GM18498 (cell line): Measurements from ENCODE around the gene ROBO3.

Experiments used
- ATAC-seq: cut with Tn5 transposase; IDR thresholded peaks from one replicate; pipeline ENCODE4 v1.9.1; 2021; ENCODE audit warnings: mild to moderate bottlenecking, moderate library complexity; ENCODE audit not compliant: unreplicated experiment

Gene ROBO3

DNA sequence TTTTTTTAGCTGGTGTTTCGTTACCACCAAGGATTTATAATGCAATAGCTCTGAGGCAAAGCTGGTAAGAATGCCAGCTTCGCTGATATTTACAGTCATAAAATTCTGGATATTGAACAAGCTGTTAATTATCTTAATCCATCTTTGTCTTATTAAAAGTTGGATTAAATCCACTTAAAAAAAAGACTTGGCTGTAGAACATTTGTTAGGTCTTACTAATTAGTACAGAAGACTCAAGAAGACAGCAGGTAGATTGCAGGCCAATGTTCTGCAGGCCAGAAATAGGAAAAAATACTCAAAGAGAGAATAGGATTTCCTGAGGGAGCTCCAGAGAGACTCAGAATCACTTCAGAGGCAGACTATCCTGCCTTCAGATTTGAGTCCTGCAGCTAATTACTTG is 24.9 kb downstream of the ROBO3 start:
- ATAC-seq = no peak

DNA sequence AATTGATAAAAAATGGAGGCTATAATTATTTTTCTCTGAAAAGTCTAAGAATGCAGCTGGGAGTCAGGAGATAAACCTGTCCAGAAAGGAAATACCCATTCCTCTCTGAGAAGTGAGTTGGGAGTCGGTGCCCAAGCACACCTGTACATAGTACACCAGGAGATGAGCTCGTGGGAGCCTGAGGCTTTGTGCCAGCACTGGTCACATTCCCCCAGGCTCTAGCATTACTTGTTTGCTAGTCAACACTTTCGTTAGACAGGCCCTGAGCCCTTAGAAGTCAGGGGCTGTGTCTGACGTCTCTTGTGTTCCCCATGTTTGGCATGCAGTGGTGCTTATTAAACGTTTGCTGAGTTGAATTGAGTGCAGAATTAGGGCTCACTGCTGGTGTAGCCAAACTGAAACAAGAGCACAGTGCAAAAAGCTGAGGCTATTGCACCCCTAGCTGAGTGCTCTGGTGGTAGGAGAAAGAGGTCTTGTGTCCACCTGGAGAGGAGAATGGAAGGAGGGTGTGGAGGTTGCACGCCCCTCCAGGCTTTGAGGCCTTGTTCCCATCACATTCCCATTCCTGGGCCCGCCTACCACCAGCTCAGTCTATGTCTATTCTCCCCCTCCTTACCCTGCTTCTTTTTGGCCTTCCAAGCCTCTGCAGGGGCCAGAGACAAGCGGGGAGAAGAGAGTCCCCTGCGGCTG is 25.6 kb downstream of the ROBO3 start:
- ATAC-seq = no peak

DNA sequence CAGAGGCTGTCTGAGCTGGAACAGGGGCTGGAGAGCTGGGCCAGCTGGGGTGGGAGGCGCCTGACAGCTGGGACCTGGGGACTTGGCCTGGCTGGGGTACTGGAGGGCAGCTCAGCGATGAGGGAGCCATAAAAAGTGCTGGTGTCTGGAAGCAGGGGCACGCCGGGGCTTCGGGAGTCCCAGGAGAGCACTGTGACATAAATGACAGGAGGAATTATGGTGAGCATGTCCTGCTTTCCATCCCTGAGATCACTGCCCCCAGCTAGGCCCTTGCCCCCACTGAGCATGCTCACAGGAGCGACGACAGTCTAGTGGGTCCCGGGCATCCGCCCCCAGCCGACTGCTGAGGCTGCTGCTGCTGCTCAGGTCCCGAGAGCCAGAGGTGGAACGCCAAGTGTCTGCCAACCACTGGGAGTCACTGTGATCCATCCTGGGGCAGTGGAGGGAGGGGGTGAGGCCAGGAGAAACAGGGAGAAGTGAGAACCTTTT is 26.2 kb downstream of the ROBO3 start:
- ATAC-seq = no peak

DNA sequence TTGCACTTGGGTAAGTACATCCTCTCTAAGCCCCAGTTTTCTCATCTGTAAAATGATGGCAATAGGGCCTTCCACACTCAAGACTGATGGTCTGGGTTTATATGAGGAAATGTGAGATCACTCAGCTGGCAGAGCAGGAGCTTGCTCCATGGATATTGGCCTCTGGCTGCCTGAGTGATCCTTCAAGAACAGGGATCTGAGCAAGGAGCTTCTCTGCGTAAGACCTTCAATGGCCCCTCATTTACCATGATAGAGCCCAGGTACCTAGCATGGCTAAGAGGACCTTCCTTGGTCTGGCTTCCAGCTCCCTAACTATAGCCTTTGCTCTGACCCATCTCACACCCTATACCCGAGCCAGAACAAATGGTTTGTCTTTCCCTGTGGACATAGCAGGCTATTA is 26.9 kb downstream of the ROBO3 start:
- ATAC-seq = no peak

DNA sequence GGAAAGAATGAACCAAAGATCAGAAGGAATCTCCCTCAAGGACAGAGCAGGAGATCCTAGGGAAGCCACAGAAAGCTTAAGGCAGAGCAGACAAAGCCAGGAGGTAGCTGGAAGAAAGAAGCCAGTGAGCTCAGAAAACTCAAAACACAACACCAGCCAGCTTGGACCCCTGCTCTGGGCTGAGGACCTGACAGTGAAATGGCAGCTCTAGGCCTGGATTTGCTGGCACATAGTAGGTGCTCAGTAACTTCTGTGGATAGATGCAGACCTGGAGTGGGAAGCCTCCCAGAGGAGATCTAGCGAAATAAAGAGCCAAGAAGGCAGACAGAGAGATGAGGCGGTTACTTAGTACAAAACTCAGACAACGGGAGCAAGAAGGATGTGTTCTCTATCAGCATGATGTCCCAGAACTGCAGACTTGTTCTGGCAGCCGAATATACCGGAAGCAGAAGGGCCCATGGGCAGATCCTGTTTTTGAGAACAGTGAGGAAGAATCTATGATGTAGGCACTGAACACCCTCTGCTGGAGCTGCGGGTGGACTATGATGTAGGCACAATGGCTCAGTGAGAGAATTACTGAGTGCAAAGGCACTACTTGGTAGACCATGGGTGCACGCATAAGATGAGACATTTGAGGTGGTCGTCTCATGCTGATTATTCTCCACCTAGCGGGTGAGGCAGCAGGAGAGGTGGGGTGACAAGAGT is 27.7 kb downstream of the ROBO3 start:
- ATAC-seq = no peak

DNA sequence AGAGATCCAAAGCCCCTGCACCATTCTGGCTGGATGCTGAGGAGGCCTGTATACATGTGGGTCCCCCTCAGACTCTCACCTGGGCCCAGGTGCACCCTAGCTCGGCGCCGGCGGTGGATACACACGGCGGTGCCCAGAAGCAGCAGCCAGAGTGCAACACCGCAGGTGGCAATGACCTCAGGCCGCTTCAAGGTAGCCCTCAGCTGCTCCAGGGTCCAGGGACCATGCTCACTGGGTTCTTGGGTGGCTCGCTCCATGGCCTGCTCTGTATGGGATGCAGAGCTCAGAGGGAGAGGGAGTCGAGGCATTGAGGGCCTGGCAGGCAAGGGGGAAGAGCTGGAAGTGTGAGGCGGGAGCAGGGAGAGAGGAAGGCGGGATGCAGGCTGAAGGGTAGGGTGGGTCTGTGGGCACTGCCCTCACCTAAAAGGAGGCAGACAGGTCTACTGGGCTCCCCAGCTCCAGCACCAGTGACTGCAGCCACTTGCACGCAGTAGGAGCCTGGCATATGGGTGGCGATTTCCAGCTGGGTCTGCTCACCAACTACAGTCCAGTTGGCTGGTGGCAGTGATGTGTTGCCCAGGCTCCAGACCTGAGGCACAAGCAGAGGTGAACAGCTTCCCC is 28.7 kb downstream of the ROBO3 start:
- no peak for ATAC-seq

DNA sequence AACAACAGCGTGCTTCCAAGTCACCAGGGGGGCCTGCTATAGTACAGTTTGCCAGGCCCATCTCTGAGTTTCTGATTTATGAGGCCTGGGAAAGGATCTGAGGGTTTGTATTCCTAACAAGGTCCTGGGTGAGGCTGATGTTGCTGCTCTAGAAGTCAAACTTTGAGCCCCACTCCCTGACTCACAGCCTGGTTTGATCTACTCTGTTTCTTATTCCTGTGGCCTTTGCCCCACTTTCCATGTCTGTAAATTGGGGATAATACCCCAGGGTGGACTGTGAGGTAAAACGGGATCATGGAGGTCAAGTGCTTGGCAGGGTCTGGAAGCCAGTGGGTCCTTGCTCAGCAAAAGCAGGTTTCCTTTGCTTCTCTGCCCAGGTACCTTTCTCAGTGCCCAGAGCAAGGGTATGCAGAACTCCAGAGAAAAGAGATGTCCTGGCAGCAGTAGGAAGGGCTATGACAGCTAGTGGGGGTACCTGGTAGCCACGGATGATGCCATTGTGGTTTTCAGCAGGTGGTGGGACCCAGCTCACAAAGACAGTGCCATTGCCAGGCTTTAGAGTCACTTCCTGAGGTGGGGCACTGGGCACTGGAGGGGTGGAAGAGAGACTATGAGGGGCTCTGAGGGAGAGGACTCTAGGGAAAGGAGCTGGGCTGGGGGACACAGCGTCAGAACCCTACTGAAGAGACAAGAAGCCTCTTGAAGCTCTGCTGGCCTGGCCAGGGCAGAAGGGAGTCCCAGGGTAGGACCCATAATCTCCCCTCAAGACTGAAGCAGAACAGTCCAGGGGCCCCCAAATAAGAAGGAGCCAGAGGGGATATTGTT is 29.6 kb downstream of the ROBO3 start:
- no peak for ATAC-seq

DNA sequence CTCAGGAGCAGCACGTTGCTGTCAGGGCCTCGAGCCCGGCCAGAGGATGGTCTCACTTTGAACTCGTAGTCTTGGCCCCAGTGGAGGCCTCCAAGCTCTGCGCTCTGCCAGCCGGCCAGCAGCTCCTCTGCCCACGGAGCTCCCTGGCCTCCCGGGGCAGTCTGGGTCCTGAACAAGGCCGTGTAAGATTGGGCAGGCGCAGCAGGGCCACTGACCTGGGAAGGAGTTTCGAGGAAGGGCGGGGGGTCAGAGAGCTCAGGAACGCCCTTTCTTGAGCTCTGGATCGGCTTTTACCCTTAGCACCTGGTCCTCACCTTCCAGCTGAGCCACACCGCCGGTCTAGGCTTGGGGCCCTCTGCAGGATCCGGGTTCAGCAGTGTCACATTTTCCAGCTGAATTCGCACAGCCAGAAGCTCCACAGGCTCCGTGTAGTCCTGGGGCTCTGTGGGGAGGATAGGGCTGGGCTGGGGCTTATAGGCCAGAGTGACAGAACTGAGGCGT is 30.3 kb downstream of the ROBO3 start:
- ATAC-seq = no peak

DNA sequence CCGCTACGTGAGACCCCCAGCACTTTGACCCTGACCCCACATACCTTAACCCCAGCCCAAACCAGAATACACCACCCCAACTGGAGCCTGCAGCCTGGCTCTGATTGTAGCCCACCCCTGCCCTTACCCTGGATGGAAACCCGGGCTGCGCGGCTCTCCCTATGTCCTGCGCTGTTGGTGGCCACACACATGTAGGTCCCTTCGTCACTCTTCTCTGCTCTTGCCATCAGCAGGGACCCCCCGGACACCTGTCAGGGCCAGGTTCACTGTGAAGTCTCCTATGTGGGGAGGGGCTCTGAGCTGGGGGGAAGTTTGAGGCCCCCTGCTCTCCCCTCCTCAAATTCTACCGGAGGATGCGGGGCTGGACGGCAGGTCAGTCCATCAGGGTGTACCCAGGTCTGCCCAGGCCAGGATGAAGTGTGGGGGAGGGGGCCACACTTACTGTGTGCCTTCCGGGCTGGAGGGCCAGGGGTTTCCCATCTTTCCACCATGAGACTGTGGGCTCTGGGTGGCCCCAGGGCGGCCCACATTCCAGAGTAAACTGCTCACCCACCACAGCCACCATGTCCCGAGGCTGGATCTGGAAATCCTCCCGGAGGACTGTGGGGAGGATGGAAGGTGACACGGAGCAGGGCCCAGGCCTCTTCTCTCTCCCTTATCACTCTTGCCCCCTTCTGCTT is 31.0 kb downstream of the ROBO3 start:
- no peak for ATAC-seq

DNA sequence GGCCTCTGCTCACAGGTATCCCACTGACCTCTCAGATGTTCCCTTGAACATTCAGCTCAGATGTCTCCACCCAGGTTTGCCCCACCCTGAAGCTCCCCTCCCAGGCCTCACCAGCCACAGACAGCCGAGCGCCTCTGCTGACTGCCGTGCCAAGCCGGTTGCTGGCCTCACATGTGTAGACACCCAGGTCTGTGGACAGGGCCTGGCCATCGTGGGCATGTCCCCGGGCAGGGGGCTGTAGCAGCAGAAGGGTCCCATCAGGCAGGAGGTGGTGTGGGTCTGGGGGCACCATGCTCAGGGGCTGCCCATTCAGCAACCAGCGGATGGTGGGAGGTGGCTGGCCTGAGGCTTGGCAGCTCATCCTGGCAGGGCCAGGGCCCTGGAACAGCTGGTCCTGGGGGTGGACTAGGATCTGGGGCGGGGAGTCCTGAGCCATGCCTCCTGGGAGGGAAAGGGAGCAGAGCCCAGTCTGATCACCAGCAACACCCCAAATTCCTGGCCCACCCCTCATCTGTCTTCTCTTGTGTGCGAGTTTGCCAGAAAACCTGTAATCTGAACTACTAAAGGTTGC is 31.7 kb downstream of the ROBO3 start:
- ATAC-seq = no peak

DNA sequence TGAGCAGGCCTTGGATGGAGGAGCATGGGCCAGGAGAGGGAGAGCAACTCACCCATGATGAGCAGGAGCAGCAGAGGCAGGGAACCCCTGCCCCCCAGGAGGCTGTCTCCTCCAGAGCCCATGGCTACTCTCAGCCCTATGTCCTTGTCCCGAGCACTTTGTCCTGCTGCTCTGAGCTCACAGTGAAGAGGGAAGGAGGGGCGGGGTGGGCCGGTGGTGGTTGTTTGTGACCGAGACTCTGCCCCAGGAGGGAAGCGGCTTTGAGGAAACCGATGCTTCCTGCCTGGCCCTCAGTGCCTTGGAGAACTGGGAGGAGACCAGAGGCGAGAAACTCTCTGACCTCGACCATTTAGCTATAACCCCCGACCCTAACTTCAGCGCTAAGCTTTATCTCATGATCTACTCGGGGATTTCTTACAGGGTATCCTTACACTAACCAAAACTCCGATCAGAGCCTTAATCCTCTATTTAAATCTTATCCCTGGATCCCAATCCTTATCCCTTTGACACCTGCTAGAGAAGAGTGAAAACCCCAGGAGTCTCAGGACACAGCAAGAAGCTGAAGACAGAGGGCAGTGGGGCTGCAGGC is 32.5 kb downstream of the ROBO3 start, which contains the start of gene ROBO4:
Gene ROBO4, minus strand, starts transcription at position 192 of the 589 bp plus-strand sequence. Its CDS starts 70 bp downstream, at position 122.
- no peak for ATAC-seq

DNA sequence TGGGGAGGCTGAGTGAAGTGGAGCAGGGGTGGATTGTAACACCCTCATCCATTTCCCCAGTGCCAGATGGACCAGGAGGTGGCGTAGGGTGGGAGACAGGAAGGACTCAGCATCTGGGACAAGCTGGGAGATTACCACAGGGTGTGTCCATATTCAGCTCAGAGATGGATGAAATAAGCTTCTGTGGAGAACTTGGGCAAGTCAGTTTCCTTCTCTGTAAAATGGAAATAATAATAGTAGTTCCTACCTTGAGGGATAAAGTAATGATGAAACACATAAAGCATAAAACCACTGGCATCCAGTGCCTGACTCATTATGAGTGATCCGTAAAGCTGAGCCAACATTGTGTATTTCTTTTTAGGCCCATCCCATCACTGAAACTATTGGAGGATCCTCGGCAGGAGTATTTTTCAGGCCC is 33.0 kb downstream of the ROBO3 start:
- ATAC-seq = no peak

DNA sequence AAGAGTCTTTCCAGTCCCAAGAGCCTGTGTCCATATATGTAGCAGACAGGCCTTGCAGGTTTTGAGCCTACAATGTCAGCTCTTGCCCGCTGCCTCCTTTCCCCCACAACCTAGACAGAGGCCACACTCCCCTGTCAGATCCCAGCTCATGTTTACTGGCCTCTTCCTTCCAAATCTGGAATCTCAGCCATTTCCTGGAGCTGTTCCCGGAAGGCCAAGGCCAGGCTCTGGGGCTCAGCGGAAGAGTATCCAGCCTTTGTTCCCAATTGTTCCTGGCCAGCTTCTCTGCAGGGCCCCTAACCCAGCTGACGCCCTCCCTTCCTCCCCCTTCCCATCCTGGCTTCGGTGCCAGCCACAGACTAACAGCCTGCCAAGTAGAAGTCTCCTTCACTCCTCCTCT is 33.5 kb downstream of the ROBO3 start:
- ATAC-seq = no peak

DNA sequence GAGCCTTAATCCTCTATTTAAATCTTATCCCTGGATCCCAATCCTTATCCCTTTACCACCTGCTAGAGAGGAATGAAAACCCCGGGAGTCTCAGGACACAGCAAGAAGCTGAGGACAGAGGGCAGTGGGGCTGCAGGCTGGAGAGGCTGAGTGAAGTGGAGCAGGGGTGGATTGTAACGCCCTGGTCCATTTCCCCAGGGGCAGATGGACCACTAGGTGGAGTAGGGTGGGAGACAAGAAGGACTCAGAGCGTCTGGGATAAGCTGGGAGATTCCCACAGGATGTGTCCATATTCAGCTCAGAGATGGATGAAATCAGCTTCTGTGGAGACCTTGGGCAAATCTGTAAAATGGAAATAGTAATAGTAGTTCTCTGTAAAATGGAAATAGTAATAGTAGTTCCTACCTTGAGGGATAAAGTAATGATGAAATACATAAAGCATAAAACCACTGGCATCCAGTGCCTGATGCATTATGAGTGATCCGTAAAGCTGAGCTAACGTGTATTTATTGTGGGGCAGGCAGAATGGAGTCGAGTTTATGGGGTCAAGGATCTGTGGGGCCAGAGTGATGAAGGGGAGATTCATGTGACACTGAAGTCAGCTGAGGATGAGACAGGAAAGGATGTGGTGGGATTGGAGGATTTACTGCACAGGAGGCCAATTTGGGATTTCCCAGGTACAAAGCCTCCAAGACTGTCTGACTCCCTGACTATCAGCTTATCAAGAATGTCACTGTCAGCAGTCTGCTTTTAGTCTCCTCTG is 34.3 kb downstream of the ROBO3 start:
- no peak for ATAC-seq

DNA sequence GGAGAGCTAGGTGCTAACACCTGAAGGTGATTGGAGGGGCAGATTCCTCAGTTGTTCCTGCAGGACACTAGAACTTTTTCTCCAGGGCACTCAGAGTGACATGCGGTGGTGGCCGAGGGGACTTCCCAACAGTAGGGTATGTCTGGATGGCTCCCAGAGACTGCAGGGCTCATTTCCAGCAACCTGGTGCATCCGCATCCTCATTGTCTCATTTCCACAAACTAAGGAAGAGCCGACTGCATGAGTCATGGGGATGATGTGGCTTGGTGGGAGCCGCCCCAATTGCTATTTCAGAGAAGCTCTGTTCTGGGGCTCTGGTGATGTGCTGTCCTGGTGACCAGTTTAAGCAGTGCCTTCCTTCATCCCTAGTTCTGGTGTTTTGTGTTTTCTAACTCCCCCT is 35.2 kb downstream of the ROBO3 start:
- no peak for ATAC-seq

DNA sequence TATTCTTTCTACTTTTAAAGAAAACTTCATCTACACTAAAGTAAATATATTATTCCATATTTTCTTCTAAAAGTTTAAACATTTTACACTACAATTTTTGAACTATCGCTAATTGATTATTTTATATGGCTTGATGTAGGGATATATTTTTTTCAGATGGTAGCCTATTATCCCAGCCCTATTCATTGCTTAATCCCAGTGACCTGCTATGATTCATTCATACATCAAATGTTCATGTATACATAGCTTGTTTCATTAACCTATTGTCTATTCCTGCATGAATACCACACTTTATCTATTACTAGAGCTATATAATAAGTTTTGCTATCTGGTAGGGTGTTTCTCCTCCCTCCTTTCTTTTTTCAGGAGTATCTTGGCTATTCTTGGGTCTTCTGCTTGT is 37.4 kb downstream of the ROBO3 start:
- no peak for ATAC-seq

DNA sequence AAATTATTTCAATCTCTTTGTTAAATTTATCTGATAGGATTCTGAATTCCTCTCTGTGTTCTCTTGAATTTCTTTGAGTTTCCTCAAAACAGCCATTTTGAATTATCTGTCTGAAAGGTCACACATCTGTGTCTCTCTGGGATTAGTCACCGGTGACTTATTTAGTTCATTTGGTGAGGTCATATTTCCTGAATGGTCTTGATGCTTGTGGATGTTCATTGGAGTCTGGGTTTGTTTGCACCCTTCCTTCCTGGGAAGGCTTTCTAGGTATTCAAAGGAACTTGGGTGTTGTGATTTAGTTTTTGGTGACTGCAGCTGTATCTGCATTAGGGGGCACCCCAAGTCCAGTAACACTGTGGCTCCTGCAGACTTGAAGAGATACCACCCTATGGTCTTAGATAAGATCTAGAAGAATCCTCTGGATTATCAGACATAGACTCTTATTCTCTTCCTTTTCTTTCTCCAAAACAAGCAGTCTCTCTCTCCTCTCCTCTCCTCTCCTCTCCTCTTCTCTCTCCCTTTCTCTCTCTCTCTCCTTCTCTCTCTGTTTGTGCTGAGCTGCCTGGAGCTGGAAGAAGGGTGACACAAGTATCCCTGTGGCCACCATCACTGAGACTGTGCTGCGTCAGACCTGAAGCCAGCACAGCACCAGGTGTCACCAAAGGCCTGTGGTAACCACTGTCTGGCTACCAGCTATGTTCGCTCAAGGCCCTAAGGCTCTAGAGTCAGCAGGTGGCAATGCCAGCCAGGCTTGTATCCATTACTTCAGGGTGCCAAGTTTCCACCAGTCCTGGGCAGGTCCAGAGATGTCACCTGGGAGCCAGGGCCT is 50.5 kb downstream of the ROBO3 start:
- no peak for ATAC-seq

DNA sequence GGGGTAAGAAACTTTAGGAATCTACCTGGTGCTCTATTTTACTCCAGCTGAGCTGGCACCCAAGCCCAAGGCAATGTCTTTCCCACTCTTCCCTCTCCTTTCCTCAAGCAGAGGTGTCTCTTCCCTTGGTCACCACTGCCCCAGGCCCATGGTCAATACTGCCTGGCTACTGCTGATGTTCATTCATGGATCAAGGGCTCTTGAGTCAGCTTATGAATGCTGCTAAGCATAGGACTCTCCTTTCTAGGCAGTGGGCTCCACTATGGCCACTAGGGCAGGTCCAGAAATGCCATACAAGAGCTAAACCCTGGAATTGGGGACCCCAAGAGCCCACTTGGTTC is 51.1 kb downstream of the ROBO3 start:
- ATAC-seq = no peak
